ENCODE measurements around the gene TMCO6. TPM values are rescaled to one million over a fixed set of nuclear protein-coding genes. Genes with fewer than 3 reads are reported as not detected.
A peak's percentile ranks its signal among the peaks of the same experiment; 100 is the strongest.

Gene TMCO6
- total and polyA plus RNA-seq, 2 donors from 2014 or later, result 7.6 to 19.0 TPM

- TF ChIP-seq CTCF (IDR thresholded peaks at IDR 0.05; ENCODE audit: borderline replicate concordance, extremely low read depth, insufficient read depth), result no peak
- Histone ChIP-seq H3K4me3 (ENCODE audit: low read length in 3 of 3) (peak overlapping the region in 2 of 3 donors; percentile 83 to 88), H3K9me3 (ENCODE audit: control insufficient read depth in 2 of 3, insufficient read depth in 1 of 3, low read length in 3 of 3) (no peaks in the 10 kb centered on the region), H3K4me1 (ENCODE audit: control insufficient read depth in 2 of 3, insufficient read depth in 2 of 3, low read depth in 1 of 3, low read length in 3 of 3) (peaks cover 0 to 16% (median 0%) of the 10 kb centered on the region in 3 donors), H3K27me3 (ENCODE audit: control insufficient read depth, insufficient read depth, low read length) (peaks cover 7% of the 10 kb centered on the region), H3K27ac (ENCODE audit: low read depth in 2 of 2, low read length in 2 of 2) (peak overlapping the region; percentile 34 to 43), H3K9ac (ENCODE audit: low read length in 3 of 3) (peak overlapping the region in 1 of 3 donors; percentile 67), H3K36me3 (ENCODE audit: control insufficient read depth in 2 of 3, insufficient read depth in 3 of 3, low read length in 3 of 3) (no peaks in the 10 kb centered on the region)
- intact Hi-C loops (cut with DNase I), result no loop called here
- FAIRE-seq (no peak), DNase-seq (no peak)
These were observed 8.2 kb upstream of the TMCO6 start for GRCh38 chr5:140631036-140631417.

- Histone ChIP-seq H3K9ac (ENCODE audit: low read length in 3 of 3) (peak overlapping the region in 2 of 3 donors; percentile 59 to 67), H3K9me3 (ENCODE audit: control insufficient read depth in 2 of 3, insufficient read depth in 1 of 3, low read length in 3 of 3) (no peaks in the 10 kb centered on the region), H3K27me3 (ENCODE audit: control insufficient read depth, insufficient read depth, low read length) (peaks cover 7% of the 10 kb centered on the region), H3K4me3 (ENCODE audit: low read length in 3 of 3) (peak overlapping the region; percentile 38 to 88 (median 83)), H3K27ac (ENCODE audit: low read depth in 2 of 2, low read length in 2 of 2) (peak overlapping the region; percentile 65 to 77), H3K36me3 (ENCODE audit: control insufficient read depth in 2 of 3, insufficient read depth in 3 of 3, low read length in 3 of 3) (no peaks in the 10 kb centered on the region), H3K4me1 (ENCODE audit: control insufficient read depth in 2 of 3, insufficient read depth in 2 of 3, low read depth in 1 of 3, low read length in 3 of 3) (peaks cover 0 to 16% (median 0%) of the 10 kb centered on the region in 3 donors)
- DNase-seq, result peak in 4 of 5 donors; percentile 57 to 75 (median 66)
- intact Hi-C loops (cut with DNase I), result no loop called here
- FAIRE-seq, result no peak
- TF ChIP-seq CTCF (IDR thresholded peaks at IDR 0.05; ENCODE audit: borderline replicate concordance, extremely low read depth, insufficient read depth), result no peak
These were observed 7.4 kb upstream of the TMCO6 start for GRCh38 chr5:140631831-140632365.

GRCh38 chr5:140632366-140633020, 6.8 kb upstream of the TMCO6 start:
- Histone ChIP-seq H3K36me3 (ENCODE audit: control insufficient read depth in 2 of 3, insufficient read depth in 3 of 3, low read length in 3 of 3) (no peaks in the 10 kb centered on the region), H3K4me1 (ENCODE audit: control insufficient read depth in 2 of 3, insufficient read depth in 2 of 3, low read depth in 1 of 3, low read length in 3 of 3) (peaks cover 0 to 16% (median 0%) of the 10 kb centered on the region in 3 donors), H3K9ac (ENCODE audit: low read length in 3 of 3) (peak overlapping the region; percentile 35 to 67 (median 58)), H3K9me3 (ENCODE audit: control insufficient read depth in 2 of 3, insufficient read depth in 1 of 3, low read length in 3 of 3) (no peaks in the 10 kb centered on the region), H3K4me3 (ENCODE audit: low read length in 3 of 3) (peak overlapping the region; percentile 38 to 88 (median 83)), H3K27me3 (ENCODE audit: control insufficient read depth, insufficient read depth, low read length) (peaks cover 7% of the 10 kb centered on the region), H3K27ac (ENCODE audit: low read depth in 2 of 2, low read length in 2 of 2) (peak overlapping the region; percentile 65 to 77)
- intact Hi-C loops (cut with DNase I), result no loop called here
- TF ChIP-seq CTCF (IDR thresholded peaks at IDR 0.05; ENCODE audit: borderline replicate concordance, extremely low read depth, insufficient read depth), result no peak
- peak; percentile 40 to 86 (median 58) for DNase-seq
- FAIRE-seq, result no peak

All from kidney (tissue), 14 donors.